Stimulated activated CD4-positive, alpha-beta T cell treated with anti-CD3 and anti-CD28 coated beads, Interleukin-1b, Interleukin-23, amount 100 ng/mL, for 48 hours (primary cell): ENCODE results near the gene GALT.

Experiments used
- DNase-seq: peaks from one replicate; pipeline ENCODE4 v3.0.0-alpha.2; 2020

The GALT gene

GRCh38 chr9:34686231-34686630 is 39.8 kb downstream of the GALT start:
- DNase-seq: no peak

GRCh38 chr9:34686732-34687131 is 40.3 kb downstream of the GALT start:
- no peak for DNase-seq

- DNase-seq: no peak
Observed at GRCh38 chr9:34687276-34688030, 41.0 kb downstream of the GALT start.

- no peak for DNase-seq
Observed at GRCh38 chr9:34688329-34689115, 42.0 kb downstream of the GALT start.

GRCh38 chr9:34689116-34689470 is 42.6 kb downstream of the GALT start:
- no peak for DNase-seq

GRCh38 chr9:34689512-34689911 is 43.0 kb downstream of the GALT start:
- DNase-seq: no peak

- DNase-seq: no peak
Observed at GRCh38 chr9:34690983-34691935, 44.8 kb downstream of the GALT start, which contains the start of gene CCL19. TSS of gene CCL19 (minus strand) at chr9:34691276. CDS start at chr9:34691139, 137 bp downstream.

- no peak for DNase-seq
Observed at GRCh38 chr9:34691936-34692315, 45.5 kb downstream of the GALT start.

- DNase-seq: no peak
Observed at GRCh38 chr9:34693560-34693959, 47.1 kb downstream of the GALT start.

GRCh38 chr9:34694811-34695210 is 48.3 kb downstream of the GALT start:
- DNase-seq: no peak
